Erythroblast (primary cell): ENCODE results near the gene GSN.

Experiments
- GATA1 ChIP-seq: IDR thresholded peaks from 2 replicates; pipeline ENCODE4 v1.6.1; 2011; ENCODE audit warnings: low read depth, mild to moderate bottlenecking, control low read depth, low read length, moderate library complexity
- POLR2A ChIP-seq: IDR thresholded peaks from 2 replicates; pipeline ENCODE4 v1.6.1; 2011; ENCODE audit warnings: mild to moderate bottlenecking, low read length

- TF ChIP-seq POLR2A, result no peak
- no peak for TF ChIP-seq GATA1
These were observed 59.1 kb downstream of the GSN start for GRCh38 chr9:121326901-121327613.
